Activated B cell treated with CpG ODN at 0.5 μM for 24 hours (primary cell): ENCODE results near the gene MB21D2. TPM values are rescaled to one million over a fixed set of nuclear protein-coding genes. Genes with fewer than 3 reads are reported as not detected.

Experiments used
- ATAC-seq: fragments of 200-7000 bp; cut with Tn5 transposase; one replicate; pipeline ENCODE4 v1.10.0; 2021; ENCODE audit warnings: low read depth, mild to moderate bottlenecking, moderate library complexity
- CTCF ChIA-PET: fragments of 350-600 bp; sonication (Branson Sonifier 250); formaldehyde crosslinking; loops from one replicate; lab custom pipeline; 2021; ENCODE audit warnings: antibody characterized with exemption; lab: Charles Lee
- POLR2A ChIA-PET: fragments of 350-600 bp; sonication (Branson Sonifier 250); formaldehyde crosslinking; loops from one replicate; lab custom pipeline; 2021; ENCODE audit warnings: antibody characterized with exemption; lab: Charles Lee
- DNase-seq: peaks from one replicate; pipeline ENCODE4 v3.0.0; 2022
- H3K27ac Mint-ChIP-seq: one replicate; pipeline ENCODE4 v1.8.0; 2020; ENCODE audit warnings: mixed read lengths
- H3K27me3 Mint-ChIP-seq: one replicate; pipeline ENCODE4 v1.8.0; 2021; ENCODE audit warnings: mixed read lengths
- H3K36me3 Mint-ChIP-seq: one replicate; pipeline ENCODE4 v1.8.0; 2021; ENCODE audit warnings: low read depth, mixed read lengths
- H3K4me1 Mint-ChIP-seq: one replicate; pipeline ENCODE4 v1.8.0; 2021; ENCODE audit warnings: mixed read lengths
- H3K4me3 Mint-ChIP-seq: one replicate; pipeline ENCODE4 v1.8.0; 2020; ENCODE audit warnings: mild to moderate bottlenecking, mixed read lengths
- H3K9me3 Mint-ChIP-seq: one replicate; pipeline ENCODE4 v1.8.0; 2020; ENCODE audit warnings: mixed read lengths
- CTCF ChIP-seq: fragments of 200-600 bp; IDR thresholded peaks from one replicate; pipeline ENCODE4 v1.8.0; 2022; ENCODE audit warnings: antibody characterized with exemption, mild to moderate bottlenecking
- intact Hi-C: fragments of 100-400 bp; cut with micrococcal nuclease; formaldehyde crosslinking; loops from one replicate; pipeline ENCODE4 v1.15.1; 2024
- total RNA-seq: library from RNA; stranded (reverse); gene quantifications from 2 replicates; pipeline ENCODE4 v1.2.3, GENCODE V29; 2022

The MB21D2 gene
- total RNA-seq, 1 donor from 2014 or later: 0.09 TPM

DNA sequence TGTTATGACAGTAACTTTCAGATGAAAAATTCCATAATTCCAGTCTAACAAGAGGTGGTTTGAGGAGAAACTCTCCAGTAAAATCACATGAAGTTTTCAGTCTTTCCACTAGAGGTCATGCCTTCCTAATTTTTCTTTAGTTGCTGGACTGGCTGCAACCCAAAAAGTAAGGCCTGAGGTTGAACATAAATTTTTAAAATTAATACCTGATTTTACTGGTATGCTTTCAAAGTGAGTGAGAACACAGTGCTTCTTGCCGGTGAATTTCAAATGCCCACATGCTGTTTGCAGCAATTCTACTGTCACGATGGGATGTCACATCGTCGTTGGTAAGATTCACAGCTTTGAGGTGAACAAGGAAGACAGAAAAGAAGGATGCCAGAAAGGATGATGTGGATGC lies 101.3 kb downstream of the MB21D2 start:
- no peak overlapping the region for H3K27ac Mint-ChIP-seq
- H3K27me3 Mint-ChIP-seq: peaks cover 3% of the 10 kb centered on the region
- no peak for ATAC-seq
- no peaks in the 10 kb centered on the region for H3K4me1 Mint-ChIP-seq
- POLR2A ChIA-PET: no interaction called here
- H3K9me3 Mint-ChIP-seq: no peaks in the 10 kb centered on the region
- CTCF ChIA-PET: interaction anchor here (1.3 to 2.3 kb wide), 4 partner anchors 222 to 756 kb away, joined by 4 to 14 read pairs (median 6); no protein-coding TSS in a partner anchor
- H3K36me3 Mint-ChIP-seq: no peaks in the 10 kb centered on the region
- TF ChIP-seq CTCF: no peak
- no peak overlapping the region for H3K4me3 Mint-ChIP-seq
- no peak for DNase-seq
- intact Hi-C loops: loop anchor here (1.0 to 10.0 kb wide), 5 partner anchors 72 to 1528 kb away; partner anchors contain the start of gene MB21D2

DNA sequence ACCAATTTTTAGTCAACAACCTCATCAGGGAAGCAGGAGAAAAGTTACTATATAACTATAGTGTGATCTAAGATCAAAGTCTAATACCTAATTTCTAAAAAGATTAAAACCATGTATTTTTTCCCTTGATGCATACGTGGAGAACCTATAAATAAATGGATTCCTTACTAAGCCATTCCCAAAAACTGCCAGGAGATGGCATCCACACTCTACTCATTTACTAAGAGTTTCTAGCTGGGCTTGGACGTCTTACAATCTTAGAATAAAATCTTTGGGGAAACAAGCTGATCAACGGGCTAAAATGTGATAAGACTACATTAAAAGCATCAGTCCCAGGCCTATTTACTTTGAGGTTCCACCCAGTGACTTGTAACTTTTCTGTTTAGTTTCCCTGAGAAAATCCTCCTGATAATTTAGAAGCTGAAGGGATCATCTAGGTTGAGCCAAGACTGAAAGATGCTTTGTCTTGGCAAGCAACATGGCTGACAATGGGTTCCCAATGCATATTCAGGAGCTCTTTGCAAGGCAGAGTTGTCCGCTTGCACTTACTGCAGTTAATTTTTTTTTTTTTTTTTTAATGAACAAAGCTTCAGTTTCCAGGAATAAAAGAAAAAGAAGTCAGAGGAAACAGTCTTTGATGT lies 104.8 kb downstream of the MB21D2 start:
- intact Hi-C loops: loop anchor here (1.0 to 10.0 kb wide), 2 partner anchors 759 to 1532 kb away; no protein-coding TSS in a partner anchor
- H3K27me3 Mint-ChIP-seq: peaks cover 4% of the 10 kb centered on the region
- H3K4me1 Mint-ChIP-seq: no peaks in the 10 kb centered on the region
- no peaks in the 10 kb centered on the region for H3K36me3 Mint-ChIP-seq
- H3K9me3 Mint-ChIP-seq: no peaks in the 10 kb centered on the region
- H3K4me3 Mint-ChIP-seq: no peak overlapping the region
- no peak for DNase-seq
- ATAC-seq: no peak
- ChIA-PET CTCF (interaction anchor here (0.8 to 2.6 kb wide), 3 partner anchors 9 to 760 kb away, joined by 3 to 17 read pairs (median 9); no protein-coding TSS in a partner anchor), POLR2A (no interaction called here)
- no peak overlapping the region for H3K27ac Mint-ChIP-seq
- no peak for TF ChIP-seq CTCF

GRCh38 chr3:192805711-192806110 lies 111.9 kb downstream of the MB21D2 start:
- Mint-ChIP-seq H3K9me3 (no peaks in the 10 kb centered on the region), H3K36me3 (no peaks in the 10 kb centered on the region), H3K27ac (no peak overlapping the region), H3K27me3 (peaks cover under 1% of the 10 kb centered on the region), H3K4me3 (no peak overlapping the region), H3K4me1 (no peaks in the 10 kb centered on the region)
- CTCF ChIA-PET: no interaction called here
- ATAC-seq: no peak
- intact Hi-C loops: no loop called here
- POLR2A ChIA-PET: no interaction called here
- DNase-seq: no peak
- no peak for TF ChIP-seq CTCF

DNA sequence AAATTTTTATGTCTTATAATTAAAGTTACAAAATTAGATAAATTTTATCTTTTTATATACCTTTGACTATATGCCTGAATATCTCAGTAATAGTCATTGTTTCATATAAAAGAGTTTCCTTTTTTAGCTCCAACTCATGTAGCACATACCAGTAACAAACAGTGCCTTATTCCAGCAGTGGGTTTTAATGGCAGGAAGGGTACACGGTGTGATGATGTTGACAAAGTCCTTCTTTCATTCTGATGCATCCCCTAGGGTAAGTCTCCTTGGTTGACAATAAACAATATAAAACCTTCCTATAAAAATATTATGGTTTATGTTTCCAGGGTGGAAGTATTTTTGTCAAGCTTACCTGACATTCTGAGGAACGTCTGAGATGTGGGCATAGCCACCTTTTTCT lies 113.2 kb downstream of the MB21D2 start:
- Mint-ChIP-seq H3K27ac (no peak overlapping the region), H3K9me3 (no peaks in the 10 kb centered on the region), H3K4me1 (no peaks in the 10 kb centered on the region), H3K36me3 (no peaks in the 10 kb centered on the region), H3K4me3 (no peak overlapping the region), H3K27me3 (no peaks in the 10 kb centered on the region)
- TF ChIP-seq CTCF: no peak
- intact Hi-C loops: no loop called here
- no peak for ATAC-seq
- POLR2A ChIA-PET: no interaction called here
- CTCF ChIA-PET: interaction anchor here (3.0 kb wide), 1 partner anchor 337 kb away, joined by 16 read pairs; no protein-coding TSS in a partner anchor
- no peak for DNase-seq
